IMR-90 (cell line): ENCODE results near the gene ANXA2. TPM values are rescaled to one million over a fixed set of nuclear protein-coding genes. Genes with fewer than 3 reads are reported as not detected.
A peak's percentile ranks its signal among the peaks of the same experiment; 100 is the strongest.

Source experiments
- ATAC-seq: fragments of 200-7000 bp; cut with Tn5 transposase; 2 replicates; pipeline ENCODE4 v1.9.1; 2020; ENCODE audit warnings: low read depth, mild to moderate bottlenecking, moderate library complexity
- BruUV-seq: library from RNA; stranded (reverse); fragments of 400-500 nt; replicated peaks from 2 replicates; lab custom pipeline; 2021; lab: Mats Ljungman, UMichigan
- CTCF ChIA-PET: fragments of 300-600 bp; formaldehyde crosslinking; extraction: SDS; loops from one replicate; lab custom pipeline; 2021; ENCODE audit warnings: antibody characterized with exemption; lab: Yijun Ruan, JAX
- POLR2A ChIA-PET: fragments of 300-600 bp; sonication (Branson Sonifier 250); formaldehyde crosslinking; loops from one replicate; lab custom pipeline; 2022; ENCODE audit warnings: antibody characterized with exemption; ENCODE audit not compliant: unreplicated experiment; lab: Charles Lee
- DNase-seq: peaks from one replicate; pipeline ENCODE4 v3.0.0; 2013
- H2AFZ ChIP-seq: replicated peaks from 2 replicates; pipeline ENCODE3; 2013; ENCODE audit warnings: low read length, mild to moderate bottlenecking; ENCODE audit not compliant: poor library complexity
- H2AK5ac ChIP-seq: 2 replicates; pipeline ENCODE4 v1.6.1; 2013; ENCODE audit warnings: low read depth, low read length, inconsistent platforms
- H2AK9ac ChIP-seq: replicated peaks from 2 replicates; pipeline ENCODE3; 2013; ENCODE audit warnings: mild to moderate bottlenecking, low read depth, low read length, moderate library complexity; ENCODE audit not compliant: poor library complexity
- H2BK120ac ChIP-seq: 2 replicates; pipeline ENCODE4 v1.6.1; 2013; ENCODE audit warnings: low read depth, low read length, inconsistent platforms
- H2BK15ac ChIP-seq: 3 replicates; pipeline ENCODE4 v1.6.1; 2013; ENCODE audit warnings: low read depth, low read length, inconsistent platforms
- H2BK20ac ChIP-seq: 2 replicates; pipeline ENCODE4 v1.6.1; 2013; ENCODE audit warnings: low read depth, mild to moderate bottlenecking, inconsistent platforms, low read length, moderate library complexity
- H2BK5ac ChIP-seq: 2 replicates; pipeline ENCODE4 v1.6.1; 2013; ENCODE audit warnings: mild to moderate bottlenecking, low read depth, low read length, inconsistent platforms; ENCODE audit not compliant: poor library complexity, severe bottlenecking
- H3K14ac ChIP-seq: replicated peaks from 2 replicates; pipeline ENCODE4 v1.6.1; 2013; ENCODE audit warnings: low read depth, low read length, inconsistent platforms
- H3K18ac ChIP-seq: 2 replicates; pipeline ENCODE4 v1.6.1; 2013; ENCODE audit warnings: low read depth, low read length, control low read depth
- H3K23ac ChIP-seq: 2 replicates; pipeline ENCODE4 v1.6.1; 2013; ENCODE audit warnings: low read depth, low read length, inconsistent platforms
- H3K27ac ChIP-seq: 2 replicates; pipeline ENCODE4 v1.5.1; 2013; ENCODE audit warnings: mild to moderate bottlenecking, control low read depth, low read length; ENCODE audit not compliant: insufficient read depth
- H3K27me3 ChIP-seq: 2 replicates; pipeline ENCODE4 v1.6.1; 2013; ENCODE audit warnings: low read length; ENCODE audit not compliant: control insufficient read depth, insufficient read depth
- H3K36me3 ChIP-seq: 2 replicates; pipeline ENCODE4 v1.6.1; 2013; ENCODE audit warnings: low read length, mixed read lengths; ENCODE audit not compliant: control insufficient read depth, insufficient read depth
- H3K4ac ChIP-seq: 2 replicates; pipeline ENCODE4 v1.6.1; 2013; ENCODE audit warnings: low read depth, low read length, inconsistent platforms
- H3K4me1 ChIP-seq: 2 replicates; pipeline ENCODE4 v1.6.1; 2013; ENCODE audit warnings: low read length, mixed read lengths; ENCODE audit not compliant: control insufficient read depth, insufficient read depth
- H3K4me2 ChIP-seq: 2 replicates; pipeline ENCODE4 v1.6.1; 2013; ENCODE audit warnings: low read depth, mild to moderate bottlenecking, control low read depth, low read length, moderate library complexity
- H3K4me3 ChIP-seq: 2 replicates; pipeline ENCODE4 v1.5.1; 2013; ENCODE audit warnings: low read depth, mild to moderate bottlenecking, control low read depth, low read length, moderate library complexity; ENCODE audit not compliant: insufficient read depth
- H3K56ac ChIP-seq: 2 replicates; pipeline ENCODE4 v1.6.1; 2013; ENCODE audit warnings: low read length, inconsistent platforms; ENCODE audit not compliant: insufficient read depth; ENCODE audit errors: extremely low read depth
- H3K79me1 ChIP-seq, 2 experiments: 2 replicates each; pipeline ENCODE4 v1.6.1; 2013; ENCODE audit warnings: low read length in 2 of 2, inconsistent platforms in 1 of 2, low read depth in 1 of 2
- H3K9ac ChIP-seq: 2 replicates; pipeline ENCODE4 v1.6.1; 2013; ENCODE audit warnings: low read depth, low read length, control low read depth
- H3K9me1 ChIP-seq: 2 replicates; pipeline ENCODE4 v1.6.1; 2013; ENCODE audit warnings: low read length, inconsistent platforms; ENCODE audit not compliant: insufficient read depth
- H3K9me3 ChIP-seq: 2 replicates; pipeline ENCODE4 v1.6.1; 2013; ENCODE audit warnings: low read length; ENCODE audit not compliant: control insufficient read depth, insufficient read depth
- H4K20me1 ChIP-seq: 2 replicates; pipeline ENCODE4 v1.6.1; 2013; ENCODE audit warnings: low read length, inconsistent platforms; ENCODE audit not compliant: insufficient read depth
- H4K5ac ChIP-seq: 2 replicates; pipeline ENCODE4 v1.6.1; 2013; ENCODE audit warnings: mild to moderate bottlenecking, low read depth, low read length, control low read depth
- H4K8ac ChIP-seq, 2 experiments: 2 replicates each; pipeline ENCODE4 v1.6.1; 2013; ENCODE audit warnings: low read depth in 2 of 2, low read length in 2 of 2, control low read depth in 1 of 2, inconsistent platforms in 1 of 2
- H4K91ac ChIP-seq: 2 replicates; pipeline ENCODE4 v1.6.1; 2013; ENCODE audit warnings: low read depth, low read length, inconsistent platforms; ENCODE audit not compliant: insufficient read depth
- BHLHE40 ChIP-seq: fragments of 150-350 bp; IDR thresholded peaks from 2 replicates; pipeline ENCODE4 v1.6.1; 2016; ENCODE audit warnings: mild to moderate bottlenecking, low read depth, low read length
- CEBPB ChIP-seq: IDR thresholded peaks from 2 replicates; pipeline ENCODE4 v1.6.1; 2012; ENCODE audit warnings: low read depth, low read length, improper control_type of control experiment
- FOS ChIP-seq: fragments of 150-350 bp; IDR thresholded peaks from 2 replicates; pipeline ENCODE4 v1.6.1; 2016; ENCODE audit warnings: low read depth, low read length
- MXI1 ChIP-seq: IDR thresholded peaks from 2 replicates; pipeline ENCODE4 v1.6.1; 2012; ENCODE audit warnings: low read depth, mild to moderate bottlenecking, low read length, moderate library complexity, borderline replicate concordance
- NFE2L2 ChIP-seq: fragments of 150-350 bp; IDR thresholded peaks from 2 replicates; pipeline ENCODE4 v1.6.1; 2016; ENCODE audit warnings: low read depth, mild to moderate bottlenecking, low read length
- POLR2A ChIP-seq: IDR thresholded peaks from 2 replicates; pipeline ENCODE4 v1.6.1; 2012; ENCODE audit warnings: mild to moderate bottlenecking, low read depth, low read length
- RAD21 ChIP-seq: IDR thresholded peaks from 2 replicates; pipeline ENCODE4 v1.6.1; 2012; ENCODE audit warnings: low read length, improper control_type of control experiment
- RCOR1 ChIP-seq: IDR thresholded peaks from 2 replicates; pipeline ENCODE4 v1.6.1; 2012; ENCODE audit warnings: mild to moderate bottlenecking, low read length, improper control_type of control experiment; ENCODE audit not compliant: insufficient replicate concordance
- RFX5 ChIP-seq: IDR thresholded peaks from 2 replicates; pipeline ENCODE4 v1.8.0; 2012; ENCODE audit warnings: low read depth, mild to moderate bottlenecking, low read length, moderate library complexity
- SMC3 ChIP-seq: fragments of 150-350 bp; IDR thresholded peaks from 2 replicates; pipeline ENCODE4 v1.6.1; 2016; ENCODE audit warnings: low read depth, mild to moderate bottlenecking, antibody characterized with exemption, low read length, moderate library complexity
- WGBS, 2 experiments: methylation state at CpG; one replicate each; pipeline versions ENCODE4 v1.1.5 to v1.1.7; 2013; ENCODE audit warnings: missing lambda C conversion rate in 2 of 2; ENCODE audit not compliant: insufficient read length in 1 of 2; ENCODE audit errors: extremely low coverage in 2 of 2; 5-methylcytosine and 5-hydroxymethylcytosine counted together
- dilution Hi-C: fragments of 300-500 bp; cut with HindIII; formaldehyde crosslinking; loops from one replicate; pipeline ENCODE4 v1.14.3; 2018; ENCODE audit warnings: low sequenced_read_pairs; ENCODE audit not compliant: unreplicated experiment
- in situ Hi-C: fragments of 300-500 bp; cut with MboI; formaldehyde crosslinking; loops from 3 replicates; pipeline ENCODE4 v1.14.3; 2019; ENCODE audit warnings: low sequenced_read_pairs, inconsistent platforms, mixed read lengths
- intact Hi-C: fragments of 100-400 bp; cut with micrococcal nuclease; formaldehyde crosslinking; loops from 2 replicates; pipeline ENCODE4 v1.10.0; 2022
- polyA plus RNA-seq, 3 experiments: library from polyadenylated mRNA; depleted of rRNA; stranded (reverse); fragments of >200 nt; gene quantifications; 2 replicates each; pipeline ENCODE4 v1.2.3, GENCODE V29; 2012; ENCODE audit warnings: low replicate concordance in 1 of 3
- total RNA-seq: library from RNA; depleted of rRNA; stranded (reverse); fragments of >200 nt; gene quantifications from 2 replicates; pipeline ENCODE4 v1.2.3, GENCODE V29; 2012
- TF ChIP-seq, protein P1 (sequence below): fragments of 150-350 bp; IDR thresholded peaks from 2 replicates; pipeline ENCODE4 v1.6.1; 2016; ENCODE audit warnings: low read depth, mild to moderate bottlenecking, low read length, moderate library complexity, borderline replicate concordance
- TF ChIP-seq, protein P2 (sequence below): fragments of 150-350 bp; IDR thresholded peaks from 2 replicates; pipeline ENCODE4 v1.6.1; 2017; ENCODE audit warnings: mild to moderate bottlenecking, antibody characterized with exemption, low read length, low read depth
- TF ChIP-seq, protein P3 (sequence below): conservative IDR thresholded peaks from 2 replicates; pipeline ENCODE4 v1.5.1; 2012; ENCODE audit warnings: mild to moderate bottlenecking, low read depth, low read length, improper control_type of control experiment

ANXA2 gene
- total and polyA plus RNA-seq, 2 of the 4 experiments (the other 2 are of a cell fraction): 7,454 to 8,412 TPM

GRCh38 chr15:60379525-60380274 is 18.1 kb downstream of the ANXA2 start:
- no peaks in the 10 kb centered on the region for H3K27me3 ChIP-seq
- peak overlapping the region; percentile 57 for H3K14ac ChIP-seq
- H2AK9ac ChIP-seq: peak overlapping the region; percentile 2
- H4K20me1 ChIP-seq: peaks cover 86% of the 10 kb centered on the region
- H4K5ac ChIP-seq: peak overlapping the region; percentile 51
- intact Hi-C loops (no loop called here), in situ Hi-C loops (no loop called here), dilution Hi-C loops (no loop called here)
- peak overlapping the region; percentile 12 for H4K91ac ChIP-seq
- POLR2A ChIA-PET: interaction anchor here (0.6 kb wide), 1 partner anchor 1887 kb away, joined by 5 read pairs; no protein-coding TSS in a partner anchor
- peaks cover 18 to 56% of the 10 kb centered on the region in 2 experiments; a peak in 3 of 4 replicates for H3K79me1 ChIP-seq
- no peak overlapping the region for H2AFZ ChIP-seq
- H2BK20ac ChIP-seq: peak overlapping the region; percentile 65
- H2BK120ac ChIP-seq: peak overlapping the region; percentile 54
- H4K8ac ChIP-seq: peak overlapping the region in 1 of 2 experiments; percentile 70; a peak in 2 of 4 replicates
- H3K27ac ChIP-seq: peak overlapping the region; percentile 82
- peak overlapping the region; percentile 77 for H2AK5ac ChIP-seq
- H3K4me1 ChIP-seq: peaks cover 36% of the 10 kb centered on the region
- H3K4me3 ChIP-seq: no peak overlapping the region
- ATAC-seq: peak; percentile 56
- TSS peak; percentile 1 for BruUV-seq
- peak overlapping the region; percentile 8; the same call in 1 of the 2 replicates for H3K9ac ChIP-seq
- peak overlapping the region; percentile 57; the same call in 1 of the 2 replicates for H3K4me2 ChIP-seq
- H3K9me3 ChIP-seq: no peaks in the 10 kb centered on the region
- H3K36me3 ChIP-seq: peaks cover 43% of the 10 kb centered on the region
- H3K18ac ChIP-seq: peak overlapping the region; percentile 85
- no peak overlapping the region; the same call in 1 of the 2 replicates for H3K56ac ChIP-seq
- H2BK5ac ChIP-seq: peak overlapping the region; percentile 91
- CTCF ChIA-PET: no interaction called here
- peak overlapping the region; percentile 51; the same call in 1 of the 2 replicates for H3K23ac ChIP-seq
- H3K9me1 ChIP-seq: peaks cover 29% of the 10 kb centered on the region
- 29% methylated on average over 2 of the region's 8 CpGs; no CpG with 5 or more reads in 1 of the 2 experiments for WGBS, 2 experiments
- H2BK15ac ChIP-seq: peak overlapping the region; percentile 29; the same call in 1 of the 3 replicates
- DNase-seq: peak; percentile 98
- H3K4ac ChIP-seq: peak overlapping the region; percentile 65
- TF ChIP-seq RAD21: no peak
- TF ChIP-seq FOS: 0 out of 2 replicates have a peak, but pooled peaks have one; percentile 24
- TF ChIP-seq, protein P1, sequence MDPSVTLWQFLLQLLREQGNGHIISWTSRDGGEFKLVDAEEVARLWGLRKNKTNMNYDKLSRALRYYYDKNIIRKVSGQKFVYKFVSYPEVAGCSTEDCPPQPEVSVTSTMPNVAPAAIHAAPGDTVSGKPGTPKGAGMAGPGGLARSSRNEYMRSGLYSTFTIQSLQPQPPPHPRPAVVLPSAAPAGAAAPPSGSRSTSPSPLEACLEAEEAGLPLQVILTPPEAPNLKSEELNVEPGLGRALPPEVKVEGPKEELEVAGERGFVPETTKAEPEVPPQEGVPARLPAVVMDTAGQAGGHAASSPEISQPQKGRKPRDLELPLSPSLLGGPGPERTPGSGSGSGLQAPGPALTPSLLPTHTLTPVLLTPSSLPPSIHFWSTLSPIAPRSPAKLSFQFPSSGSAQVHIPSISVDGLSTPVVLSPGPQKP: no peak
- peak; percentile 78; the same call in 1 of the 2 replicates for TF ChIP-seq MXI1
- TF ChIP-seq, protein P2, sequence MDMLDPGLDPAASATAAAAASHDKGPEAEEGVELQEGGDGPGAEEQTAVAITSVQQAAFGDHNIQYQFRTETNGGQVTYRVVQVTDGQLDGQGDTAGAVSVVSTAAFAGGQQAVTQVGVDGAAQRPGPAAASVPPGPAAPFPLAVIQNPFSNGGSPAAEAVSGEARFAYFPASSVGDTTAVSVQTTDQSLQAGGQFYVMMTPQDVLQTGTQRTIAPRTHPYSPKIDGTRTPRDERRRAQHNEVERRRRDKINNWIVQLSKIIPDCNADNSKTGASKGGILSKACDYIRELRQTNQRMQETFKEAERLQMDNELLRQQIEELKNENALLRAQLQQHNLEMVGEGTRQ: no peak
- no peak; the same call in 1 of the 2 replicates for TF ChIP-seq POLR2A
- peak; percentile 68 for TF ChIP-seq BHLHE40
- TF ChIP-seq RCOR1: peak; percentile 21
- TF ChIP-seq NFE2L2: peak; percentile 37; the same call in 1 of the 2 replicates
- TF ChIP-seq, protein P3, sequence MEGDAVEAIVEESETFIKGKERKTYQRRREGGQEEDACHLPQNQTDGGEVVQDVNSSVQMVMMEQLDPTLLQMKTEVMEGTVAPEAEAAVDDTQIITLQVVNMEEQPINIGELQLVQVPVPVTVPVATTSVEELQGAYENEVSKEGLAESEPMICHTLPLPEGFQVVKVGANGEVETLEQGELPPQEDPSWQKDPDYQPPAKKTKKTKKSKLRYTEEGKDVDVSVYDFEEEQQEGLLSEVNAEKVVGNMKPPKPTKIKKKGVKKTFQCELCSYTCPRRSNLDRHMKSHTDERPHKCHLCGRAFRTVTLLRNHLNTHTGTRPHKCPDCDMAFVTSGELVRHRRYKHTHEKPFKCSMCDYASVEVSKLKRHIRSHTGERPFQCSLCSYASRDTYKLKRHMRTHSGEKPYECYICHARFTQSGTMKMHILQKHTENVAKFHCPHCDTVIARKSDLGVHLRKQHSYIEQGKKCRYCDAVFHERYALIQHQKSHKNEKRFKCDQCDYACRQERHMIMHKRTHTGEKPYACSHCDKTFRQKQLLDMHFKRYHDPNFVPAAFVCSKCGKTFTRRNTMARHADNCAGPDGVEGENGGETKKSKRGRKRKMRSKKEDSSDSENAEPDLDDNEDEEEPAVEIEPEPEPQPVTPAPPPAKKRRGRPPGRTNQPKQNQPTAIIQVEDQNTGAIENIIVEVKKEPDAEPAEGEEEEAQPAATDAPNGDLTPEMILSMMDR: no peak
- peak; percentile 4; the same call in 1 of the 2 replicates for TF ChIP-seq SMC3
- no peak for TF ChIP-seq RFX5
- peak; percentile 99 for TF ChIP-seq CEBPB
